HL-60/S4 treated with phorbol 12-myristate 13-acetate at 8.2 ng/mL for 4 days and 3 days (cell line): ENCODE measurements around the gene KIF26B.

Experiments
- in situ Hi-C: fragments of 300-500 bp; cut with MboI; formaldehyde crosslinking; loops from 2 replicates; pipeline ENCODE4 v1.15.0; 2022; ENCODE audit warnings: low sequenced_read_pairs

Gene KIF26B

GRCh38 chr1:245232931-245233330 is 78.1 kb downstream of the KIF26B start:
- in situ Hi-C loops = no loop called here

- in situ Hi-C loops = no loop called here
Measured at GRCh38 chr1:245234217-245235081, 79.7 kb downstream of the KIF26B start.

GRCh38 chr1:245235156-245235555 is 80.4 kb downstream of the KIF26B start:
- in situ Hi-C loops = no loop called here

- in situ Hi-C loops = no loop called here
Measured at GRCh38 chr1:245240648-245241165, 85.9 kb downstream of the KIF26B start.

- in situ Hi-C loops = no loop called here
Measured at GRCh38 chr1:245241526-245242130, 86.8 kb downstream of the KIF26B start.

- in situ Hi-C loops = no loop called here
Measured at GRCh38 chr1:245242989-245243388, 88.2 kb downstream of the KIF26B start.

GRCh38 chr1:245245021-245245667 is 90.4 kb downstream of the KIF26B start:
- in situ Hi-C loops = no loop called here

- in situ Hi-C loops = no loop called here
Measured at GRCh38 chr1:245246433-245246832, 91.6 kb downstream of the KIF26B start.

GRCh38 chr1:245247356-245247755 is 92.6 kb downstream of the KIF26B start:
- in situ Hi-C loops = no loop called here

GRCh38 chr1:245247801-245248200 is 93.0 kb downstream of the KIF26B start:
- in situ Hi-C loops = no loop called here

- in situ Hi-C loops = no loop called here
Measured at GRCh38 chr1:245248231-245248731, 93.5 kb downstream of the KIF26B start.

- in situ Hi-C loops = no loop called here
Measured at GRCh38 chr1:245255783-245256182, 101.0 kb downstream of the KIF26B start.

GRCh38 chr1:245256528-245256927 is 101.7 kb downstream of the KIF26B start:
- in situ Hi-C loops = no loop called here

GRCh38 chr1:245258271-245258920 is 103.6 kb downstream of the KIF26B start:
- in situ Hi-C loops = no loop called here

GRCh38 chr1:245260110-245260882 is 105.5 kb downstream of the KIF26B start:
- in situ Hi-C loops = no loop called here

GRCh38 chr1:245260883-245261282 is 106.1 kb downstream of the KIF26B start:
- in situ Hi-C loops = no loop called here

GRCh38 chr1:245261786-245262185 is 107.0 kb downstream of the KIF26B start:
- in situ Hi-C loops = no loop called here

GRCh38 chr1:245263529-245264095 is 108.8 kb downstream of the KIF26B start:
- in situ Hi-C loops = no loop called here

GRCh38 chr1:245264226-245264625 is 109.4 kb downstream of the KIF26B start:
- in situ Hi-C loops = no loop called here

GRCh38 chr1:245266105-245266504 is 111.3 kb downstream of the KIF26B start:
- in situ Hi-C loops = no loop called here
